Measurements from ENCODE around the gene IGSF3. TPM values are rescaled to one million over a fixed set of nuclear protein-coding genes. Genes with fewer than 3 reads are reported as not detected.
A peak's percentile ranks its signal among the peaks of the same experiment; 100 is the strongest.

IGSF3 gene
- total RNA-seq, 1 experiment from 2014 or later: 32.4 TPM

DNA sequence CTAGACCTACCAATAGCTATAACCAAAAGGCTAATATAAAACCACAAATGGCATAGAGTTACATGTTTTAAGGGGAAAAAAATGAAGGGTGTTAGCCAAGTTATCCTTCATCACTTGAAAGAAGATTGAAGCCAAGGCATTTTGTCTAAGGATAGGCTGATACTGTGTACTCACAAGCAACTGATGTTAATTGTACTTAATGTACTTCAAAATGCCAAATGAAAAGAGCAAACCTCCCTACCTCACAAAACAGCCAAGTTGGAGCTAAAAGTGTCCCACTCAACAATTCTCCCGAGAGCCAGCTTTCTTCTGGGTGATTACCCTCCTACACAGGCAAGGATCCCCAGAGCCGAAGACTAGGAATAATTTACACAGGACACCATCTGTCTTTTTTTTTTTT lies 4.4 kb upstream of the IGSF3 start (continued):
- TF ChIP-seq, protein P1, sequence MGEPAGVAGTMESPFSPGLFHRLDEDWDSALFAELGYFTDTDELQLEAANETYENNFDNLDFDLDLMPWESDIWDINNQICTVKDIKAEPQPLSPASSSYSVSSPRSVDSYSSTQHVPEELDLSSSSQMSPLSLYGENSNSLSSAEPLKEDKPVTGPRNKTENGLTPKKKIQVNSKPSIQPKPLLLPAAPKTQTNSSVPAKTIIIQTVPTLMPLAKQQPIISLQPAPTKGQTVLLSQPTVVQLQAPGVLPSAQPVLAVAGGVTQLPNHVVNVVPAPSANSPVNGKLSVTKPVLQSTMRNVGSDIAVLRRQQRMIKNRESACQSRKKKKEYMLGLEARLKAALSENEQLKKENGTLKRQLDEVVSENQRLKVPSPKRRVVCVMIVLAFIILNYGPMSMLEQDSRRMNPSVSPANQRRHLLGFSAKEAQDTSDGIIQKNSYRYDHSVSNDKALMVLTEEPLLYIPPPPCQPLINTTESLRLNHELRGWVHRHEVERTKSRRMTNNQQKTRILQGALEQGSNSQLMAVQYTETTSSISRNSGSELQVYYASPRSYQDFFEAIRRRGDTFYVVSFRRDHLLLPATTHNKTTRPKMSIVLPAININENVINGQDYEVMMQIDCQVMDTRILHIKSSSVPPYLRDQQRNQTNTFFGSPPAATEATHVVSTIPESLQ (CRISPR knock-in tag; IDR thresholded peaks at IDR 0.05): no peak
- TF ChIP-seq NFATC4 (CRISPR knock-in tag; IDR thresholded peaks at IDR 0.05): no peak
- TF ChIP-seq SOX15 (CRISPR knock-in tag; IDR thresholded peaks at IDR 0.05): no peak

DNA sequence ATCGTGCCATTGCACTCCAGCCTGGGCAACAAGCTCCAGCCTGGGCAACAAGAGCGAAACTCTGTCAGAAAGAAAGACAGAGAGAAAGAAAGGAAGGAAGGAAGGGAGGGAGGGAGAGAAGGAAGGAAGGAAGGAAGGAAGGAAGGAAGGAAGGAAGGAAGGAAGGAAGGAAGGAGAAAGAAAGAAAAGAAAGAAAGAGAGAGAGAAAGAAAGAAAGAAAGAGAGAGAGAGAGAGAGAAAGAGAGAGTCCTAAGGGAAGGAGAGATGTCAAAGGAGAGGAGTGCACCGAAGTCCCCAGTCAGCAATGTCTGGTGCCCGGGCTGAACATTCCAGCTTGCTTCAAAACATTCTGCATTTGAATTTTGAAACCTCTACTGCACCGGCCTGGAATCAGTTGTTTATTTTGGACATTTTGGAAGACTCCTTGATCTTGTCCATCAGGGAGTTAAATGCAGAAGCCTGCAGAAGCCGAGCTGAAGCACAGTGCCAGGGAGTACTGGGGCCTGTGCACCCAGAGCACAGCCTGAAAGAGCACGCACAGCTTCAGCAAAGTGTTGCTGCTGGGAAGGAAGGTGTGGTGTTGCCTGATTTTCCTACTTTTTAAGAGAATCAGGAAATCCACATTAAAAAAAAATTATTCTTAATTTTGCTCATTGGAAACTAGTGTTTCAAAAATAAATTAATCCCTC lies 3.7 kb upstream of the IGSF3 start:
- peaks cover 21% of the 10 kb centered on the region for H3K4me1 Mint-ChIP-seq
- CTCF ChIA-PET: interaction anchor here (2.1 to 3.0 kb wide), 2 partner anchors 75 to 97 kb away, joined by 17 to 48 read pairs; no protein-coding TSS in a partner anchor
- no peak overlapping the region for H3K4me3 Mint-ChIP-seq
- no peak for TF ChIP-seq ZNF396 (CRISPR knock-in tag; IDR thresholded peaks at IDR 0.05; ENCODE audit: borderline replicate concordance)
- TF ChIP-seq, protein P2, sequence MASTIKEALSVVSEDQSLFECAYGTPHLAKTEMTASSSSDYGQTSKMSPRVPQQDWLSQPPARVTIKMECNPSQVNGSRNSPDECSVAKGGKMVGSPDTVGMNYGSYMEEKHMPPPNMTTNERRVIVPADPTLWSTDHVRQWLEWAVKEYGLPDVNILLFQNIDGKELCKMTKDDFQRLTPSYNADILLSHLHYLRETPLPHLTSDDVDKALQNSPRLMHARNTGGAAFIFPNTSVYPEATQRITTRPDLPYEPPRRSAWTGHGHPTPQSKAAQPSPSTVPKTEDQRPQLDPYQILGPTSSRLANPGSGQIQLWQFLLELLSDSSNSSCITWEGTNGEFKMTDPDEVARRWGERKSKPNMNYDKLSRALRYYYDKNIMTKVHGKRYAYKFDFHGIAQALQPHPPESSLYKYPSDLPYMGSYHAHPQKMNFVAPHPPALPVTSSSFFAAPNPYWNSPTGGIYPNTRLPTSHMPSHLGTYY (CRISPR knock-in tag; IDR thresholded peaks at IDR 0.05): no peak
- DNase-seq (ENCODE audit: low spot score) (no peak), ATAC-seq (no peak)
- H3K27me3 Mint-ChIP-seq (ENCODE audit: low read depth): peaks cover 27% of the 10 kb centered on the region
- no peak overlapping the region for H3K27ac Mint-ChIP-seq
- no peaks in the 10 kb centered on the region for H3K9me3 Mint-ChIP-seq
- POLR2A ChIA-PET: no interaction called here
- no peaks in the 10 kb centered on the region for H3K36me3 Mint-ChIP-seq

- DNase-seq (ENCODE audit: low spot score) (no peak), ATAC-seq (no peak)
- H3K36me3 Mint-ChIP-seq: peaks cover 6% of the 10 kb centered on the region; the same call in 1 of the 2 replicates
- POLR2A ChIA-PET: interaction anchor here (0.6 to 1.5 kb wide), 2 partner anchors 8 to 392 kb away, joined by 3 to 4 read pairs; partner anchors contain the start of gene TTF2
- peak overlapping the region; percentile 58 for H3K4me3 Mint-ChIP-seq
- H3K4me1 Mint-ChIP-seq: peaks cover 41% of the 10 kb centered on the region
- TF ChIP-seq CBFB (CRISPR knock-in tag; IDR thresholded peaks at IDR 0.05; ENCODE audit: low read depth): no peak
- TF ChIP-seq, protein P3, sequence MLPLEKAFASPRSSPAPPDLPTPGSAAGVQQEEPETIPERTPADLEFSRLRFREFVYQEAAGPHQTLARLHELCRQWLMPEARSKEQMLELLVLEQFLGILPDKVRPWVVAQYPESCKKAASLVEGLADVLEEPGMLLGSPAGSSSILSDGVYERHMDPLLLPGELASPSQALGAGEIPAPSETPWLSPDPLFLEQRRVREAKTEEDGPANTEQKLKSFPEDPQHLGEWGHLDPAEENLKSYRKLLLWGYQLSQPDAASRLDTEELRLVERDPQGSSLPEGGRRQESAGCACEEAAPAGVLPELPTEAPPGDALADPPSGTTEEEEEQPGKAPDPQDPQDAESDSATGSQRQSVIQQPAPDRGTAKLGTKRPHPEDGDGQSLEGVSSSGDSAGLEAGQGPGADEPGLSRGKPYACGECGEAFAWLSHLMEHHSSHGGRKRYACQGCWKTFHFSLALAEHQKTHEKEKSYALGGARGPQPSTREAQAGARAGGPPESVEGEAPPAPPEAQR (CRISPR knock-in tag; IDR thresholded peaks at IDR 0.05): no peak
- no peak for TF ChIP-seq NR2C2 (CRISPR knock-in tag; IDR thresholded peaks at IDR 0.05)
- no peak for TF ChIP-seq NFATC4 (CRISPR knock-in tag; IDR thresholded peaks at IDR 0.05)
- no peak for TF ChIP-seq ZNF121 (CRISPR knock-in tag; IDR thresholded peaks at IDR 0.05)
- TF ChIP-seq, protein P4, sequence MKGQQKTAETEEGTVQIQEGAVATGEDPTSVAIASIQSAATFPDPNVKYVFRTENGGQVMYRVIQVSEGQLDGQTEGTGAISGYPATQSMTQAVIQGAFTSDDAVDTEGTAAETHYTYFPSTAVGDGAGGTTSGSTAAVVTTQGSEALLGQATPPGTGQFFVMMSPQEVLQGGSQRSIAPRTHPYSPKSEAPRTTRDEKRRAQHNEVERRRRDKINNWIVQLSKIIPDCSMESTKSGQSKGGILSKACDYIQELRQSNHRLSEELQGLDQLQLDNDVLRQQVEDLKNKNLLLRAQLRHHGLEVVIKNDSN (CRISPR knock-in tag; IDR thresholded peaks at IDR 0.05): no peak
- TF ChIP-seq TEAD4 (CRISPR knock-in tag; IDR thresholded peaks at IDR 0.05): no peak
- no peak for TF ChIP-seq FOXP4 (CRISPR knock-in tag; IDR thresholded peaks at IDR 0.05)
- no peaks in the 10 kb centered on the region for H3K9me3 Mint-ChIP-seq
- H3K27ac Mint-ChIP-seq: no peak overlapping the region
- H3K27me3 Mint-ChIP-seq (ENCODE audit: low read depth): peaks cover 29% of the 10 kb centered on the region
- CTCF ChIA-PET: interaction anchor here (1.0 to 1.7 kb wide), 3 partner anchors 94 to 391 kb away, joined by 3 to 21 read pairs (median 7); partner anchors contain the start of gene TTF2
Measured at GRCh38 chr1:116668277-116668676, 744 bp upstream of the IGSF3 start.

Measured in WTC11 (cell line).